ENCODE measurements around the gene ZNF507.
"Not testable (repeated sequence)": the region's sequence is repeated elsewhere in the genome, so short reads cannot be mapped to it uniquely, and the experiment has no call there.

GRCh38 chr19:32377088-32377487 is 31.7 kb downstream of the ZNF507 start:
- TF ChIP-seq CTCF (IDR thresholded peaks at IDR 0.05): peak; percentile 51
- TF ChIP-seq EZH2 (IDR thresholded peaks at IDR 0.05): not testable (repeated sequence)
